ENCODE measurements around the gene SPATA20. TPM values are rescaled to one million over a fixed set of nuclear protein-coding genes. Genes with fewer than 3 reads are reported as not detected.

SPATA20 gene
- total and polyA plus RNA-seq, 2 of the 13 experiments (the other 11 are each of a cell fraction or from before 2014, with no cell fraction given) = 36.1 to 64.8 TPM

- TF ChIP-seq MAZ (IDR thresholded peaks at IDR 0.05; ENCODE audit: borderline replicate concordance, low read depth, low read length) (no peak), MAZ (CRISPR knock-in tag; IDR thresholded peaks at IDR 0.05; ENCODE audit: low read depth) (peak; percentile 33; the same call in 1 of the 2 replicates), ZNF672 (CRISPR knock-in tag; IDR thresholded peaks at IDR 0.05) (no peak), HHEX (CRISPR knock-in tag; IDR thresholded peaks at IDR 0.05) (no peak), ZNF792 (CRISPR knock-in tag; IDR thresholded peaks at IDR 0.05) (no peak), ZNF101 (CRISPR knock-in tag; IDR thresholded peaks at IDR 0.05; ENCODE audit: borderline replicate concordance, low read depth) (no peak), ZC3H4 (CRISPR knock-in tag; IDR thresholded peaks at IDR 0.05; ENCODE audit: borderline replicate concordance) (no peak), ZNF878 (CRISPR knock-in tag; IDR thresholded peaks at IDR 0.05) (no peak), ZNF235 (CRISPR knock-in tag; IDR thresholded peaks at IDR 0.05; ENCODE audit: borderline replicate concordance) (no peak), MED1 (CRISPR knock-in tag; IDR thresholded peaks at IDR 0.05) (peak; percentile 64; the same call in 1 of the 2 replicates), NONO (IDR thresholded peaks at IDR 0.05) (no peak), NONO (CRISPR knock-in tag; conservative IDR thresholded peaks at IDR 0.05) (peak; percentile 84), PHB2 (IDR thresholded peaks at IDR 0.05; ENCODE audit: partially characterized antibody) (no peak), TAF1 (CRISPR knock-in tag; IDR thresholded peaks at IDR 0.05) (peak; percentile 47; the same call in 1 of the 2 replicates), REXO4 (CRISPR knock-in tag; IDR thresholded peaks at IDR 0.05; ENCODE audit: borderline replicate concordance) (no peak), NR1H2 (CRISPR knock-in tag; IDR thresholded peaks at IDR 0.05; ENCODE audit: borderline replicate concordance, low read depth) (no peak), JDP2 (CRISPR knock-in tag; IDR thresholded peaks at IDR 0.05; ENCODE audit: borderline replicate concordance) (no peak), PCBP2 (optimal IDR thresholded peaks at IDR 0.05; ENCODE audit: low read depth, low read length, poor library complexity, severe bottlenecking) (no peak), RELA (CRISPR knock-in tag; IDR thresholded peaks at IDR 0.05) (no peak), ARNT2 (CRISPR knock-in tag; IDR thresholded peaks at IDR 0.05; ENCODE audit: low read depth) (no peak), ZFAT (CRISPR knock-in tag; conservative IDR thresholded peaks at IDR 0.05) (no peak), ZFP37 (CRISPR knock-in tag; IDR thresholded peaks at IDR 0.05; ENCODE audit: borderline replicate concordance) (no peak), IKZF4 (CRISPR knock-in tag; IDR thresholded peaks at IDR 0.05; ENCODE audit: borderline replicate concordance, low read depth, not compliant biosample characterization) (peak; percentile 79), PHF5A (CRISPR knock-in tag; IDR thresholded peaks at IDR 0.05; ENCODE audit: low read depth, unreplicated experiment) (no peak)
- TF ChIP-seq, protein P1, sequence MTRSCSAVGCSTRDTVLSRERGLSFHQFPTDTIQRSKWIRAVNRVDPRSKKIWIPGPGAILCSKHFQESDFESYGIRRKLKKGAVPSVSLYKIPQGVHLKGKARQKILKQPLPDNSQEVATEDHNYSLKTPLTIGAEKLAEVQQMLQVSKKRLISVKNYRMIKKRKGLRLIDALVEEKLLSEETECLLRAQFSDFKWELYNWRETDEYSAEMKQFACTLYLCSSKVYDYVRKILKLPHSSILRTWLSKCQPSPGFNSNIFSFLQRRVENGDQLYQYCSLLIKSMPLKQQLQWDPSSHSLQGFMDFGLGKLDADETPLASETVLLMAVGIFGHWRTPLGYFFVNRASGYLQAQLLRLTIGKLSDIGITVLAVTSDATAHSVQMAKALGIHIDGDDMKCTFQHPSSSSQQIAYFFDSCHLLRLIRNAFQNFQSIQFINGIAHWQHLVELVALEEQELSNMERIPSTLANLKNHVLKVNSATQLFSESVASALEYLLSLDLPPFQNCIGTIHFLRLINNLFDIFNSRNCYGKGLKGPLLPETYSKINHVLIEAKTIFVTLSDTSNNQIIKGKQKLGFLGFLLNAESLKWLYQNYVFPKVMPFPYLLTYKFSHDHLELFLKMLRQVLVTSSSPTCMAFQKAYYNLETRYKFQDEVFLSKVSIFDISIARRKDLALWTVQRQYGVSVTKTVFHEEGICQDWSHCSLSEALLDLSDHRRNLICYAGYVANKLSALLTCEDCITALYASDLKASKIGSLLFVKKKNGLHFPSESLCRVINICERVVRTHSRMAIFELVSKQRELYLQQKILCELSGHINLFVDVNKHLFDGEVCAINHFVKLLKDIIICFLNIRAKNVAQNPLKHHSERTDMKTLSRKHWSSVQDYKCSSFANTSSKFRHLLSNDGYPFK (CRISPR knock-in tag; IDR thresholded peaks at IDR 0.05; ENCODE audit: borderline replicate concordance) = no peak
- TF ChIP-seq, protein P2, sequence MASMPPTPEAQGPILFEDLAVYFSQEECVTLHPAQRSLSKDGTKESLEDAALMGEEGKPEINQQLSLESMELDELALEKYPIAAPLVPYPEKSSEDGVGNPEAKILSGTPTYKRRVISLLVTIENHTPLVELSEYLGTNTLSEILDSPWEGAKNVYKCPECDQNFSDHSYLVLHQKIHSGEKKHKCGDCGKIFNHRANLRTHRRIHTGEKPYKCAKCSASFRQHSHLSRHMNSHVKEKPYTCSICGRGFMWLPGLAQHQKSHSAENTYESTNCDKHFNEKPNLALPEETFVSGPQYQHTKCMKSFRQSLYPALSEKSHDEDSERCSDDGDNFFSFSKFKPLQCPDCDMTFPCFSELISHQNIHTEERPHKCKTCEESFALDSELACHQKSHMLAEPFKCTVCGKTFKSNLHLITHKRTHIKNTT (CRISPR knock-in tag; IDR thresholded peaks at IDR 0.05) = no peak
- TF ChIP-seq, protein P3, sequence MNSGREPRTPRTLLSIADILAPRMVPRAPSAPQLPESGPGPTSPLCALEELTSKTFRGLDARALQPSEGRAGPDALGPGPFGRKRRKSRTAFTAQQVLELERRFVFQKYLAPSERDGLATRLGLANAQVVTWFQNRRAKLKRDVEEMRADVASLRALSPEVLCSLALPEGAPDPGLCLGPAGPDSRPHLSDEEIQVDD (CRISPR knock-in tag; IDR thresholded peaks at IDR 0.05; ENCODE audit: borderline replicate concordance) = no peak
Measured at GRCh38 chr17:50538549-50539410, 8.2 kb upstream of the SPATA20 start (continued).

Data from HepG2 (cell line).